ENCODE measurements around the gene PTPRT. TPM values are rescaled to one million over a fixed set of nuclear protein-coding genes. Genes with fewer than 3 reads are reported as not detected.

The PTPRT gene
- polyA plus RNA-seq, 2 of the 4 experiments (the other 2 are of a cell fraction), result not detected

- TF ChIP-seq REST (IDR thresholded peaks at IDR 0.05) (no peak), ZC3H11A (IDR thresholded peaks at IDR 0.05) (no peak)
Observed at GRCh38 chr20:43022081-43022480, 167.6 kb downstream of the PTPRT start (continued).

DNA sequence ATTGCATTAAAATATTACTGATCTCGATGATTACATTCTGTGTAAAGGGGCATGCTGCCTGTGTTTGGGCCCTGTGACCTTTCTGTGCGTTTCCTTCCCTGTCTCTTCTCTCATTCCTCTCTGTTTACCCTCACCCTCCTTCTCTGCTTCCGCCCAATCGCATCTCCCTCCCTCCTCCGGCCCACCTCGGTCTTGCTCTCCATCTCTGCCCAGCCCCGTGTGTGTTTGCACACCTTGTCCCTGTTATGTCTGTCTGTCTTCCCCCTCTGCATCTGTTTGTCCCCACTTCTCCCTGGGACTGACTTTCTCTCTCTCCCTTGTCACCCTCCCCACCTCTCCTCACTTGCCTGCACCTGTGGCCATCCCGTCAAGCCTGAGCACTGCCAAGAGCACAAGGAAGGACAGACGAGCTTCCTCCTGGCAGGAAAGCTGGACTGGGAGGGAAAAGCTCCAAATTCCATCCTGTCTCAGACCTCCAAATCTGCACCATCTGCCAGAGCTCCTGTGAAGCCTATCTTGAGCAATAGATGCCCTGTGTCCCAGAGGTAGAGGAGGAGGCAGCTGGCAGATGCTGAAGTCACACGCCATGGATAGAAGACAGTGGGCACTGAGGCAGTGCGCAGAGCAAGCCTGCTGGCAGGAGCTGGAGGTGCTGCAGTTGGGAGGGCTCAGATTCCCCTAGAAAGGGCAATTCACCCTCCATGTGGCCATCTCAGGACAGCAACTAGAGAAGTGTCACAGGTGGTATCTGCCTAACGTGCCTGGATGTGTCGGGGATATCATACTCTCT is 172.3 kb downstream of the PTPRT start:
- Histone ChIP-seq H3K9me3 (no peaks in the 10 kb centered on the region), H3K27ac (no peak overlapping the region), H3K4me3 (no peak overlapping the region), H3K4me2 (no peak overlapping the region), H3K4me1 (no peaks in the 10 kb centered on the region)
- FAIRE-seq, result no peak
- ChIA-PET CTCF (no interaction called here), POLR2A (no interaction called here)
- ATAC-seq, result no peak
- TF ChIP-seq CBX8 (IDR thresholded peaks at IDR 0.05), result no peak
- no peak for TF ChIP-seq FOSL2 (IDR thresholded peaks at IDR 0.05)
- TF ChIP-seq FOSL2 (CRISPR knock-in tag; IDR thresholded peaks at IDR 0.05), result no peak
- no peak for TF ChIP-seq KDM5A (IDR thresholded peaks at IDR 0.05)
- TF ChIP-seq NR3C1 (IDR thresholded peaks at IDR 0.05), result no peak
- TF ChIP-seq MAZ (IDR thresholded peaks at IDR 0.05; ENCODE audit: borderline replicate concordance, low read depth, low read length), result no peak
- TF ChIP-seq, protein P1, sequence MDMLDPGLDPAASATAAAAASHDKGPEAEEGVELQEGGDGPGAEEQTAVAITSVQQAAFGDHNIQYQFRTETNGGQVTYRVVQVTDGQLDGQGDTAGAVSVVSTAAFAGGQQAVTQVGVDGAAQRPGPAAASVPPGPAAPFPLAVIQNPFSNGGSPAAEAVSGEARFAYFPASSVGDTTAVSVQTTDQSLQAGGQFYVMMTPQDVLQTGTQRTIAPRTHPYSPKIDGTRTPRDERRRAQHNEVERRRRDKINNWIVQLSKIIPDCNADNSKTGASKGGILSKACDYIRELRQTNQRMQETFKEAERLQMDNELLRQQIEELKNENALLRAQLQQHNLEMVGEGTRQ (IDR thresholded peaks at IDR 0.05), result no peak
- no peak for TF ChIP-seq CHD4 (IDR thresholded peaks at IDR 0.05; ENCODE audit: borderline replicate concordance)
- TF ChIP-seq CHD2 (IDR thresholded peaks at IDR 0.05; ENCODE audit: low read length, partially characterized antibody), result no peak
- no peak for TF ChIP-seq HOXB5 (CRISPR knock-in tag; IDR thresholded peaks at IDR 0.05)
- no peak for TF ChIP-seq RARB (CRISPR knock-in tag; IDR thresholded peaks at IDR 0.05)
- no peak for TF ChIP-seq TP53 (CRISPR knock-in tag; IDR thresholded peaks at IDR 0.05)
- TF ChIP-seq, protein P2, sequence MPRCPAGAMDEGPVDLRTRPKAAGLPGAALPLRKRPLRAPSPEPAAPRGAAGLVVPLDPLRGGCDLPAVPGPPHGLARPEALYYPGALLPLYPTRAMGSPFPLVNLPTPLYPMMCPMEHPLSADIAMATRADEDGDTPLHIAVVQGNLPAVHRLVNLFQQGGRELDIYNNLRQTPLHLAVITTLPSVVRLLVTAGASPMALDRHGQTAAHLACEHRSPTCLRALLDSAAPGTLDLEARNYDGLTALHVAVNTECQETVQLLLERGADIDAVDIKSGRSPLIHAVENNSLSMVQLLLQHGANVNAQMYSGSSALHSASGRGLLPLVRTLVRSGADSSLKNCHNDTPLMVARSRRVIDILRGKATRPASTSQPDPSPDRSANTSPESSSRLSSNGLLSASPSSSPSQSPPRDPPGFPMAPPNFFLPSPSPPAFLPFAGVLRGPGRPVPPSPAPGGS (IDR thresholded peaks at IDR 0.05), result no peak
- no peak for TF ChIP-seq ZNF302 (CRISPR knock-in tag; IDR thresholded peaks at IDR 0.05)
- DNase-seq (ENCODE audit: low read depth in 1 of 2, low spot score in 1 of 2), result no peak
- under 1% methylated on average over 13 of the region's 13 CpGs for WGBS (ENCODE audit: missing lambda C conversion rate)

GRCh38 chr20:43016257-43016656 is 173.4 kb downstream of the PTPRT start:
- 1% methylated on average over 4 of the region's 4 CpGs for WGBS (ENCODE audit: missing lambda C conversion rate)
- FAIRE-seq (no peak), ATAC-seq (no peak), DNase-seq (ENCODE audit: low read depth in 1 of 2, low spot score in 1 of 2) (no peak)
- H3K27ac ChIP-seq, result no peak overlapping the region
- CTCF ChIA-PET, result no interaction called here
- no peaks in the 10 kb centered on the region for H3K9me3 ChIP-seq
- H3K4me3 ChIP-seq, result no peak overlapping the region
- H3K4me1 ChIP-seq, result no peaks in the 10 kb centered on the region
- POLR2A ChIA-PET, result no interaction called here
- H3K4me2 ChIP-seq, result no peak overlapping the region
- TF ChIP-seq POLR2AphosphoS2 (conservative IDR thresholded peaks at IDR 0.05; ENCODE audit: low read length) (no peak), PHF8 (IDR thresholded peaks at IDR 0.05; ENCODE audit: borderline replicate concordance, low read depth) (no peak), HOXB5 (CRISPR knock-in tag; IDR thresholded peaks at IDR 0.05) (no peak), SREBF2 (IDR thresholded peaks at IDR 0.05) (no peak), REST (IDR thresholded peaks at IDR 0.05) (no peak), JUNB (IDR thresholded peaks at IDR 0.05) (no peak), CBX8 (IDR thresholded peaks at IDR 0.05) (no peak), E2F6 (IDR thresholded peaks at IDR 0.05; ENCODE audit: borderline replicate concordance, low read depth) (no peak), ESRRA (IDR thresholded peaks at IDR 0.05; ENCODE audit: borderline replicate concordance, low read length) (no peak), CHD2 (IDR thresholded peaks at IDR 0.05; ENCODE audit: low read length, partially characterized antibody) (no peak), RAD21 (conservative IDR thresholded peaks at IDR 0.05 in 1 of 2, IDR thresholded peaks at IDR 0.05 in 1 of 2) (no peak), NR3C1 (IDR thresholded peaks at IDR 0.05) (no peak), SMC3 (IDR thresholded peaks at IDR 0.05) (no peak), MAZ (IDR thresholded peaks at IDR 0.05; ENCODE audit: borderline replicate concordance, low read depth, low read length) (no peak)
- TF ChIP-seq, protein P3, sequence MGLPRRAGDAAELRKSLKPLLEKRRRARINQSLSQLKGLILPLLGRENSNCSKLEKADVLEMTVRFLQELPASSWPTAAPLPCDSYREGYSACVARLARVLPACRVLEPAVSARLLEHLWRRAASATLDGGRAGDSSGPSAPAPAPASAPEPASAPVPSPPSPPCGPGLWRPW (IDR thresholded peaks at IDR 0.05), result no peak

Data from A549 (cell line).